B cell (primary cell): Measurements from ENCODE around the gene OR2C3. TPM values are rescaled to one million over a fixed set of nuclear protein-coding genes. Genes with fewer than 3 reads are reported as not detected.

Source experiments
- ATAC-seq: fragments of 200-7000 bp; cut with Tn5 transposase; one replicate; pipeline ENCODE4 v1.10.0; 2021; ENCODE audit warnings: low read depth, mild to moderate bottlenecking, moderate number of reproducible peaks, moderate library complexity
- CTCF ChIA-PET: fragments of 350-600 bp; sonication (Branson Sonifier 250); formaldehyde crosslinking; loops from one replicate; lab custom pipeline; 2021; ENCODE audit warnings: antibody characterized with exemption, inconsistent platforms; lab: Charles Lee
- POLR2A ChIA-PET: fragments of 350-600 bp; sonication (Branson Sonifier 250); formaldehyde crosslinking; loops from one replicate; lab custom pipeline; 2021; ENCODE audit warnings: antibody characterized with exemption; lab: Charles Lee
- DNase-seq: peaks from one replicate; pipeline ENCODE4 v3.0.0; 2013
- H2AFZ ChIP-seq: 2 replicates; pipeline ENCODE4 v1.6.1; 2012; ENCODE audit warnings: mild to moderate bottlenecking, low read depth, low read length; ENCODE audit not compliant: insufficient read depth, poor library complexity, severe bottlenecking
- H3K27ac ChIP-seq, 2 donors: 1 replicate in 1 of 2; 2 replicates in 1 of 2; pipeline ENCODE4 v1.5.1; 2012 to 2013; ENCODE audit warnings: low read length in 2 of 2, mild to moderate bottlenecking in 2 of 2, moderate library complexity in 1 of 2
- H3K27me3 ChIP-seq, 4 experiments: fragments of 200-600 bp in 1 of 4; sonication (generic) in 1 of 4; replicated peaks in 1 of 4; 1 replicate in 2 of 4; 2 replicates in 2 of 4; pipeline versions ENCODE4 v1.6.1 to v1.7.0; 2013 to 2016; ENCODE audit warnings: low read length in 3 of 4, mild to moderate bottlenecking in 2 of 4, mixed read lengths in 1 of 4, moderate library complexity in 1 of 4; ENCODE audit not compliant: insufficient read depth in 4 of 4, control insufficient read depth in 3 of 4; ENCODE audit errors: control extremely low read depth in 1 of 4
- H3K36me3 ChIP-seq, 2 experiments: replicated peaks in 1 of 2; 1 replicate in 1 of 2; 2 replicates in 1 of 2; pipeline versions ENCODE4 v1.6.1 to v1.7.1; 2013; ENCODE audit warnings: low read length in 1 of 2; ENCODE audit not compliant: insufficient read depth in 2 of 2, control insufficient read depth in 1 of 2; ENCODE audit errors: control extremely low read depth in 1 of 2, extremely low read depth in 1 of 2
- H3K4me1 ChIP-seq, 2 donors: fragments of 200-600 bp in 1 of 2; sonication (generic) in 1 of 2; 1 replicate in 1 of 2; 2 replicates in 1 of 2; pipeline versions ENCODE4 v1.5.1 to v1.6.1; 2013 to 2017; ENCODE audit warnings: low read length in 2 of 2; ENCODE audit not compliant: control insufficient read depth in 2 of 2, insufficient read depth in 2 of 2
- H3K4me2 ChIP-seq: replicated peaks from 2 replicates; pipeline ENCODE3; 2012; ENCODE audit warnings: mild to moderate bottlenecking, low read depth, low read length; ENCODE audit not compliant: poor library complexity, severe bottlenecking
- H3K4me3 ChIP-seq, 5 experiments: fragments of 200-600 bp in 1 of 5; sonication (generic) in 1 of 5; 1 replicate in 3 of 5; 2 replicates in 2 of 5; pipeline versions ENCODE4 v1.5.1 to v1.7.0; 2011 to 2016; ENCODE audit warnings: low read length in 4 of 5, mild to moderate bottlenecking in 4 of 5, low read depth in 2 of 5, control low read depth in 1 of 5, moderate library complexity in 1 of 5; ENCODE audit not compliant: insufficient read depth in 1 of 5; ENCODE audit errors: control extremely low read depth in 1 of 5, extremely low read depth in 1 of 5
- H3K79me2 ChIP-seq: fragments of 200-600 bp; sonication (generic); one replicate; pipeline ENCODE4 v1.6.0; 2016; ENCODE audit warnings: low read length; ENCODE audit not compliant: control insufficient read depth, insufficient read depth
- H3K9ac ChIP-seq: fragments of 200-600 bp; sonication (generic); 2 replicates; pipeline ENCODE4 v1.6.1; 2017; ENCODE audit warnings: mild to moderate bottlenecking, low read length, moderate library complexity
- H3K9me3 ChIP-seq, 3 donors: one replicate each; pipeline versions ENCODE4 v1.6.1 to v1.7.1; 2013; ENCODE audit warnings: low read length in 2 of 3; ENCODE audit not compliant: control insufficient read depth in 2 of 3, insufficient read depth in 1 of 3; ENCODE audit errors: control extremely low read depth in 1 of 3
- H4K20me1 ChIP-seq: 2 replicates; pipeline ENCODE4 v1.6.0; 2012; ENCODE audit warnings: mild to moderate bottlenecking, low read length; ENCODE audit not compliant: insufficient read depth, control insufficient read depth, poor library complexity, severe bottlenecking
- H3K27ac Mint-ChIP-seq: one replicate; pipeline ENCODE4 v1.8.0; 2021; ENCODE audit warnings: mixed read lengths
- H3K27me3 Mint-ChIP-seq: one replicate; pipeline ENCODE4 v1.8.0; 2021; ENCODE audit warnings: mixed read lengths
- H3K4me1 Mint-ChIP-seq: one replicate; pipeline ENCODE4 v1.8.0; 2021; ENCODE audit warnings: mixed read lengths
- H3K4me3 Mint-ChIP-seq: one replicate; pipeline ENCODE4 v1.8.0; 2021; ENCODE audit warnings: mixed read lengths
- H3K9me3 Mint-ChIP-seq: one replicate; pipeline ENCODE4 v1.8.0; 2022; ENCODE audit warnings: mixed read lengths; ENCODE audit not compliant: insufficient read depth
- CTCF ChIP-seq: fragments of 200-600 bp; IDR thresholded peaks from one replicate; pipeline ENCODE4 v1.8.0; 2022; ENCODE audit warnings: antibody characterized with exemption, mild to moderate bottlenecking
- EZH2 ChIP-seq: IDR thresholded peaks from 2 replicates; pipeline ENCODE4 v1.6.1; 2012; ENCODE audit warnings: borderline replicate concordance, low read depth, mild to moderate bottlenecking, moderate library complexity, low read length; ENCODE audit not compliant: insufficient read depth, poor library complexity, severe bottlenecking
- WGBS: methylation state at CpG from one replicate; pipeline ENCODE4 v1.1.5; 2013; ENCODE audit warnings: missing lambda C conversion rate; ENCODE audit not compliant: insufficient coverage; 5-methylcytosine and 5-hydroxymethylcytosine counted together
- intact Hi-C: fragments of 100-400 bp; cut with micrococcal nuclease; formaldehyde crosslinking; loops from one replicate; pipeline ENCODE4 v1.10.0; 2022
- polyA plus RNA-seq: library from polyadenylated mRNA; depleted of rRNA; stranded (reverse); fragments of >200 nt; gene quantifications from 2 replicates; pipeline ENCODE4 v1.2.3, GENCODE V29; 2012
- total RNA-seq, 2 donors: library from RNA; stranded (reverse); fragments of 120-200 nt in 1 of 2; gene quantifications; 1 replicate in 1 of 2; 2 replicates in 1 of 2; pipeline versions ENCODE4 v1.2.3 to v1.2.4, GENCODE V29; 2013 to 2022

Gene OR2C3
- total and polyA plus RNA-seq, 2 donors (not counting 1 experiment from before 2014, with no cell fraction given), result not detected

GRCh38 chr1:247542811-247543210 is 6.6 kb upstream of the OR2C3 start:
- intact Hi-C loops, result no loop called here
- Histone ChIP-seq H4K20me1 (no peaks in the 10 kb centered on the region), H3K79me2 (no peaks in the 10 kb centered on the region), H3K27ac (no peak overlapping the region), H3K27me3 (peaks cover 0 to 5% (median 0%) of the 10 kb centered on the region in 4 experiments), H3K9me3 (no peaks in the 10 kb centered on the region), H3K4me1 (peaks cover 2 to 3% of the 10 kb centered on the region in 2 donors), H3K36me3 (no peaks in the 10 kb centered on the region), H3K4me2 (no peak overlapping the region), H2AFZ (no peak overlapping the region), H3K9ac (no peak overlapping the region), H3K4me3 (no peak overlapping the region)
- CTCF ChIA-PET, result interaction anchor here (0.6 kb wide), 1 partner anchor 174 kb away, joined by 3 read pairs; no protein-coding TSS in a partner anchor
- no peak for DNase-seq
- WGBS, result 20% methylated on average over 1 of the region's 3 CpGs
- no peak for TF ChIP-seq CTCF
- no peak for TF ChIP-seq EZH2
- H3K27ac Mint-ChIP-seq, result no peak overlapping the region
- H3K9me3 Mint-ChIP-seq, result peaks cover 2% of the 10 kb centered on the region
- POLR2A ChIA-PET, result no interaction called here
- peaks cover 27% of the 10 kb centered on the region for H3K27me3 Mint-ChIP-seq
- no peak for ATAC-seq
- H3K4me3 Mint-ChIP-seq, result no peak overlapping the region
- peaks cover 4% of the 10 kb centered on the region for H3K4me1 Mint-ChIP-seq

- ATAC-seq (no peak), DNase-seq (no peak)
- peaks cover 2 to 3% of the 10 kb centered on the region in 2 donors for H3K4me1 ChIP-seq
- no peak overlapping the region for H3K9ac ChIP-seq
- no peak for TF ChIP-seq CTCF
- no peak for TF ChIP-seq EZH2
- H3K27ac ChIP-seq, result no peak overlapping the region
- H3K27me3 ChIP-seq, result peaks cover 0 to 5% (median 0%) of the 10 kb centered on the region in 4 experiments
- Mint-ChIP-seq H3K27ac (no peak overlapping the region), H3K9me3 (peaks cover 2% of the 10 kb centered on the region), H3K4me1 (peaks cover 4% of the 10 kb centered on the region), H3K4me3 (no peak overlapping the region), H3K27me3 (peaks cover 24% of the 10 kb centered on the region)
- H2AFZ ChIP-seq, result peak overlapping the region; percentile 17
- no peaks in the 10 kb centered on the region for H3K79me2 ChIP-seq
- no peaks in the 10 kb centered on the region for H4K20me1 ChIP-seq
- intact Hi-C loops, result no loop called here
- ChIA-PET POLR2A (no interaction called here), CTCF (no interaction called here)
- no peak overlapping the region for H3K4me2 ChIP-seq
- WGBS, result 23% methylated on average over 2 of the region's 7 CpGs
- H3K36me3 ChIP-seq, result no peaks in the 10 kb centered on the region
- H3K9me3 ChIP-seq, result no peaks in the 10 kb centered on the region
- no peak overlapping the region for H3K4me3 ChIP-seq
These were observed 4.3 kb upstream of the OR2C3 start for GRCh38 chr1:247540581-247540980.
